GM19025 (cell line): ENCODE measurements around the gene NCBP2L.

ENCODE experiments used
- ATAC-seq: cut with Tn5 transposase; IDR thresholded peaks from one replicate; pipeline ENCODE4 v1.9.1; 2021; ENCODE audit warnings: mild to moderate bottlenecking, low read depth, moderate library complexity; ENCODE audit not compliant: unreplicated experiment

The NCBP2L gene

GRCh38 chrX:107752043-107752442 is 25.5 kb upstream of the NCBP2L start:
- ATAC-seq, result no peak

- ATAC-seq, result no peak
These were observed 24.8 kb upstream of the NCBP2L start for GRCh38 chrX:107752714-107753113.

- ATAC-seq, result no peak
These were observed 24.3 kb upstream of the NCBP2L start for GRCh38 chrX:107753187-107753586.

- no peak for ATAC-seq
These were observed 21.8 kb upstream of the NCBP2L start for GRCh38 chrX:107755721-107756120.

GRCh38 chrX:107758231-107758766 is 19.2 kb upstream of the NCBP2L start:
- ATAC-seq, result no peak

- ATAC-seq, result peak; percentile 39
These were observed 17.0 kb upstream of the NCBP2L start for GRCh38 chrX:107760304-107761077.

GRCh38 chrX:107763647-107764046 is 13.9 kb upstream of the NCBP2L start:
- no peak for ATAC-seq

GRCh38 chrX:107764845-107765608 is 12.5 kb upstream of the NCBP2L start:
- no peak for ATAC-seq

GRCh38 chrX:107766470-107767150 is 10.9 kb upstream of the NCBP2L start:
- ATAC-seq, result peak; percentile 52

GRCh38 chrX:107768051-107768450 is 9.5 kb upstream of the NCBP2L start:
- no peak for ATAC-seq

- no peak for ATAC-seq
These were observed 7.8 kb upstream of the NCBP2L start for GRCh38 chrX:107769581-107770317.

- ATAC-seq, result no peak
These were observed 4.3 kb upstream of the NCBP2L start for GRCh38 chrX:107773206-107773605.

GRCh38 chrX:107773906-107774435 is 3.6 kb upstream of the NCBP2L start:
- ATAC-seq, result no peak

- no peak for ATAC-seq
These were observed 2.4 kb upstream of the NCBP2L start for GRCh38 chrX:107775000-107775733.

GRCh38 chrX:107775734-107776511 is 1.6 kb upstream of the NCBP2L start, which contains the start of gene TSC22D3:
Gene TSC22D3, minus strand, starts transcription at chrX:107775787. Its CDS starts 368 bp downstream, at chrX:107775419.
- ATAC-seq, result peak; percentile 80

GRCh38 chrX:107776649-107777535 is 641 bp upstream of the NCBP2L start:
- ATAC-seq, result peak; percentile 61

GRCh38 chrX:107780525-107780924 is 3.0 kb downstream of the NCBP2L start:
- no peak for ATAC-seq

- ATAC-seq, result no peak
These were observed 10.3 kb downstream of the NCBP2L start for GRCh38 chrX:107787827-107788226.
